ENCODE results near the gene HPS1. TPM values are rescaled to one million over a fixed set of nuclear protein-coding genes. Genes with fewer than 3 reads are reported as not detected.

HPS1 gene
- total and polyA plus RNA-seq, 2 donors (not counting 3 experiments of a cell fraction or from before 2014, with no cell fraction given) = 60.7 to 67.5 TPM

GRCh38 chr10:98420786-98421185 is 25.9 kb downstream of the HPS1 start:
- no peak overlapping the region for H3K27ac ChIP-seq (ENCODE audit: insufficient read depth, low read depth, low read length)
- BruUV-seq (replicated peaks) = no TSS peak
- POLR2A ChIA-PET = no interaction called here
- no peak overlapping the region for H2AFZ ChIP-seq (ENCODE audit: low read depth, low read length)
- FAIRE-seq (no peak), DNase-seq (ENCODE audit: low read depth, low spot score) (no peak)
- dilution Hi-C loops (cut with MboI; ENCODE audit: extremely low pct_ligation_motif_present, low sequenced_read_pairs) (no loop called here), intact Hi-C loops (cut with micrococcal nuclease) (no loop called here)
- H3K9me3 ChIP-seq (replicated peaks; ENCODE audit: control insufficient read depth, insufficient read depth, low read length) = no peaks in the 10 kb centered on the region
- no peaks in the 10 kb centered on the region for H3K9me1 ChIP-seq (replicated peaks; ENCODE audit: control insufficient read depth, extremely low read depth, insufficient read depth, low read length)
- no peak overlapping the region for H3K4me2 ChIP-seq (ENCODE audit: insufficient read depth, low read length)
- H3K27me3 ChIP-seq (ENCODE audit: control insufficient read depth in 2 of 2, insufficient read depth in 2 of 2, low read length in 2 of 2) = no peaks in the 10 kb centered on the region
- H3K79me2 ChIP-seq (ENCODE audit: control insufficient read depth, insufficient read depth, low read length) = no peaks in the 10 kb centered on the region
- no peak overlapping the region for H3K4me3 ChIP-seq (replicated peaks in 1 of 3; ENCODE audit: insufficient read depth in 1 of 3, low read depth in 1 of 3, low read length in 3 of 3)
- CTCF ChIA-PET = interaction anchor here (1.4 to 1.7 kb wide), 2 partner anchors 11 to 158 kb away, joined by 3 to 4 read pairs; no protein-coding TSS in a partner anchor
- no peak for TF ChIP-seq EZH2 (IDR thresholded peaks at IDR 0.05; ENCODE audit: borderline replicate concordance, low read depth, low read length, severe bottlenecking)
- TF ChIP-seq POLR2A (IDR thresholded peaks at IDR 0.05; ENCODE audit: low read depth, low read length) = no peak
- no peak for TF ChIP-seq POLR2AphosphoS5 (IDR thresholded peaks at IDR 0.05; ENCODE audit: insufficient read depth, low read depth, low read length)
- no peak for TF ChIP-seq MYC (IDR thresholded peaks at IDR 0.05; ENCODE audit: low read depth, low read length)
- TF ChIP-seq JUN (IDR thresholded peaks at IDR 0.05; ENCODE audit: borderline replicate concordance, insufficient read depth, insufficient read length, low read depth) = no peak
- no peak for TF ChIP-seq MAX (IDR thresholded peaks at IDR 0.05; ENCODE audit: insufficient read depth, insufficient read length)
- TF ChIP-seq GATA2 (IDR thresholded peaks at IDR 0.05; ENCODE audit: insufficient read depth, insufficient read length, low read depth, low read length) = no peak
- no peak for TF ChIP-seq CTCF (IDR thresholded peaks at IDR 0.05; ENCODE audit: extremely low read depth in 1 of 2, insufficient read depth in 1 of 2, low read depth in 1 of 2, low read length in 2 of 2)
- TF ChIP-seq FOS (IDR thresholded peaks at IDR 0.05; ENCODE audit: borderline replicate concordance, insufficient read depth, low read length) = no peak
- H4K20me1 ChIP-seq (replicated peaks; ENCODE audit: control insufficient read depth, extremely low read depth, insufficient read depth, low read length) = no peaks in the 10 kb centered on the region
- peaks cover 3 to 36% of the 10 kb centered on the region in 2 experiments for H3K36me3 ChIP-seq (ENCODE audit: control insufficient read depth in 2 of 2, extremely low read depth in 1 of 2, insufficient read depth in 2 of 2, low read length in 2 of 2)
- no peak overlapping the region for H3K9ac ChIP-seq (replicated peaks; ENCODE audit: extremely low read depth, insufficient read depth, low read length)
- H3K4me1 ChIP-seq (ENCODE audit: control insufficient read depth, extremely low read depth, insufficient read depth, low read length) = peaks cover under 1% of the 10 kb centered on the region

Measured in endothelial cell of umbilical vein (primary cell).